ENCODE data around the gene DNAH5.

DNA sequence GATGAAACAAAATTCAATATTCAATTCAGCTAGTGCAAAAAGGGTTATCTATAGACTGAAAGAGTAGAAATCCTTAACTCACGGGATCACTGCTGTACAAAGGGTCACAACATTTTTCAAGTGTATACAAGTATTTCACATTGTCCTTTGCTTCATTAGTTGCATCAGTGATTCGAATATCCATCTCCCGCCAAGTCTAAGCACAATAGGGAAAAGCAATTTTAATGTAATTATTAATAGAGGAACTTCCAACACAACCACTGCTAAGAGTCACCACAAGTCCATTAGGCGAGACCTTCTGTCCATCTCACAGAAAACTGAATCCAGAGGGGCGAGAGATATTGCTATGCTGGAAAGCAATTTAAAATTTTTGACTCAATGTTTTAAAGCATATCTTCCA lies 27.4 kb downstream of the DNAH5 start:
- TF ChIP-seq, protein P1, sequence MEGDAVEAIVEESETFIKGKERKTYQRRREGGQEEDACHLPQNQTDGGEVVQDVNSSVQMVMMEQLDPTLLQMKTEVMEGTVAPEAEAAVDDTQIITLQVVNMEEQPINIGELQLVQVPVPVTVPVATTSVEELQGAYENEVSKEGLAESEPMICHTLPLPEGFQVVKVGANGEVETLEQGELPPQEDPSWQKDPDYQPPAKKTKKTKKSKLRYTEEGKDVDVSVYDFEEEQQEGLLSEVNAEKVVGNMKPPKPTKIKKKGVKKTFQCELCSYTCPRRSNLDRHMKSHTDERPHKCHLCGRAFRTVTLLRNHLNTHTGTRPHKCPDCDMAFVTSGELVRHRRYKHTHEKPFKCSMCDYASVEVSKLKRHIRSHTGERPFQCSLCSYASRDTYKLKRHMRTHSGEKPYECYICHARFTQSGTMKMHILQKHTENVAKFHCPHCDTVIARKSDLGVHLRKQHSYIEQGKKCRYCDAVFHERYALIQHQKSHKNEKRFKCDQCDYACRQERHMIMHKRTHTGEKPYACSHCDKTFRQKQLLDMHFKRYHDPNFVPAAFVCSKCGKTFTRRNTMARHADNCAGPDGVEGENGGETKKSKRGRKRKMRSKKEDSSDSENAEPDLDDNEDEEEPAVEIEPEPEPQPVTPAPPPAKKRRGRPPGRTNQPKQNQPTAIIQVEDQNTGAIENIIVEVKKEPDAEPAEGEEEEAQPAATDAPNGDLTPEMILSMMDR (IDR thresholded peaks at IDR 0.05) = no peak
- TF ChIP-seq POLR2A (IDR thresholded peaks at IDR 0.05) = no peak

Data from stomach (tissue), 4 donors.